ENCODE results near the gene RNU1-3.
"Not testable (repeated sequence)": the region's sequence is repeated elsewhere in the genome, so short reads cannot be mapped to it uniquely, and the experiment has no call there.

Gene RNU1-3

GRCh38 chr1:16666502-16667413, at the start of gene RNU1-3:
RNU1-3 (minus strand) TSS chr1:16666948.
- ATAC-seq (ENCODE audit: low read depth) = peak; percentile 94
- not testable (repeated sequence) for H3K36me3 Mint-ChIP-seq; H3K4me1 Mint-ChIP-seq; H3K27ac Mint-ChIP-seq; H3K27me3 Mint-ChIP-seq; H3K9me3 Mint-ChIP-seq; DNase-seq (ENCODE audit: low spot score in 2 of 2); H3K4me3 Mint-ChIP-seq

GRCh38 chr1:16713480-16713879, 46.7 kb upstream of the RNU1-3 start:
- DNase-seq (ENCODE audit: low spot score in 2 of 2); H3K4me3 Mint-ChIP-seq; ATAC-seq (ENCODE audit: low read depth); H3K36me3 Mint-ChIP-seq; H3K4me1 Mint-ChIP-seq; H3K27ac Mint-ChIP-seq; H3K9me3 Mint-ChIP-seq; H3K27me3 Mint-ChIP-seq: not testable (repeated sequence)

GRCh38 chr1:16712984-16713383, 46.2 kb upstream of the RNU1-3 start:
- not testable (repeated sequence) for H3K4me1 Mint-ChIP-seq; H3K4me3 Mint-ChIP-seq; H3K36me3 Mint-ChIP-seq; H3K9me3 Mint-ChIP-seq; H3K27ac Mint-ChIP-seq; ATAC-seq (ENCODE audit: low read depth); DNase-seq (ENCODE audit: low spot score in 2 of 2); H3K27me3 Mint-ChIP-seq

GRCh38 chr1:16712582-16712981, 45.8 kb upstream of the RNU1-3 start:
- not testable (repeated sequence) for H3K4me1 Mint-ChIP-seq; H3K4me3 Mint-ChIP-seq; H3K36me3 Mint-ChIP-seq; ATAC-seq (ENCODE audit: low read depth); H3K27me3 Mint-ChIP-seq; H3K27ac Mint-ChIP-seq; H3K9me3 Mint-ChIP-seq
- peak in 1 of 2 donors; percentile 10 for DNase-seq (ENCODE audit: low spot score in 2 of 2)

GRCh38 chr1:16712131-16712530, 45.4 kb upstream of the RNU1-3 start:
- not testable (repeated sequence) for H3K9me3 Mint-ChIP-seq; H3K27me3 Mint-ChIP-seq; H3K36me3 Mint-ChIP-seq; ATAC-seq (ENCODE audit: low read depth); H3K4me1 Mint-ChIP-seq; H3K4me3 Mint-ChIP-seq; H3K27ac Mint-ChIP-seq
- DNase-seq (ENCODE audit: low spot score in 2 of 2) = peak in 1 of 2 donors; percentile 19

GRCh38 chr1:16710618-16711017, 43.9 kb upstream of the RNU1-3 start:
- ATAC-seq (ENCODE audit: low read depth); H3K4me3 Mint-ChIP-seq: not testable (repeated sequence)

GRCh38 chr1:16709659-16710087, 42.9 kb upstream of the RNU1-3 start:
- ATAC-seq (ENCODE audit: low read depth) (peak; percentile 80), DNase-seq (ENCODE audit: low spot score in 2 of 2) (peak in 1 of 2 donors; percentile 93)
- not testable (repeated sequence) for H3K4me1 Mint-ChIP-seq, H3K36me3 Mint-ChIP-seq, H3K27me3 Mint-ChIP-seq, H3K27ac Mint-ChIP-seq, H3K9me3 Mint-ChIP-seq, H3K4me3 Mint-ChIP-seq

More at GRCh38 chr1:16710618-16711017, 43.9 kb upstream of the RNU1-3 start:
- H3K27ac Mint-ChIP-seq, H3K9me3 Mint-ChIP-seq, H3K27me3 Mint-ChIP-seq, H3K4me1 Mint-ChIP-seq, H3K36me3 Mint-ChIP-seq: not testable (repeated sequence)
- peak in 1 of 2 donors; percentile 14 for DNase-seq (ENCODE audit: low spot score in 2 of 2)

GRCh38 chr1:16708704-16709103, 42.0 kb upstream of the RNU1-3 start:
- DNase-seq (ENCODE audit: low spot score in 2 of 2) = not testable (repeated sequence)

GRCh38 chr1:16707130-16708093, 40.7 kb upstream of the RNU1-3 start:
- ATAC-seq (ENCODE audit: low read depth) = peak; percentile 46
- DNase-seq (ENCODE audit: low spot score in 2 of 2); H3K4me1 Mint-ChIP-seq; H3K27me3 Mint-ChIP-seq; H3K36me3 Mint-ChIP-seq; H3K27ac Mint-ChIP-seq; H3K9me3 Mint-ChIP-seq: not testable (repeated sequence)
- H3K4me3 Mint-ChIP-seq = peak overlapping the region; percentile 62

More at GRCh38 chr1:16708704-16709103, 42.0 kb upstream of the RNU1-3 start:
- not testable (repeated sequence) for ATAC-seq (ENCODE audit: low read depth); H3K4me1 Mint-ChIP-seq; H3K27ac Mint-ChIP-seq; H3K4me3 Mint-ChIP-seq; H3K9me3 Mint-ChIP-seq; H3K27me3 Mint-ChIP-seq; H3K36me3 Mint-ChIP-seq

GRCh38 chr1:16706302-16706701, 39.6 kb upstream of the RNU1-3 start:
- ATAC-seq (ENCODE audit: low read depth); H3K36me3 Mint-ChIP-seq; H3K27ac Mint-ChIP-seq; H3K9me3 Mint-ChIP-seq; H3K27me3 Mint-ChIP-seq; H3K4me1 Mint-ChIP-seq; H3K4me3 Mint-ChIP-seq: not testable (repeated sequence)
- peak in 1 of 2 donors; percentile 10 for DNase-seq (ENCODE audit: low spot score in 2 of 2)

- not testable (repeated sequence) for H3K4me1 Mint-ChIP-seq; H3K27ac Mint-ChIP-seq; H3K36me3 Mint-ChIP-seq; H3K4me3 Mint-ChIP-seq; ATAC-seq (ENCODE audit: low read depth); H3K27me3 Mint-ChIP-seq; H3K9me3 Mint-ChIP-seq
- DNase-seq (ENCODE audit: low spot score in 2 of 2) = peak in 1 of 2 donors; percentile 18
These were observed 37.9 kb upstream of the RNU1-3 start for GRCh38 chr1:16704502-16705100.

- H3K27ac Mint-ChIP-seq; H3K9me3 Mint-ChIP-seq; ATAC-seq (ENCODE audit: low read depth); H3K4me1 Mint-ChIP-seq; H3K27me3 Mint-ChIP-seq; H3K4me3 Mint-ChIP-seq; H3K36me3 Mint-ChIP-seq; DNase-seq (ENCODE audit: low spot score in 2 of 2): not testable (repeated sequence)
These were observed 37.3 kb upstream of the RNU1-3 start for GRCh38 chr1:16704076-16704475.

- DNase-seq (ENCODE audit: low spot score in 2 of 2); H3K27me3 Mint-ChIP-seq; H3K36me3 Mint-ChIP-seq; H3K27ac Mint-ChIP-seq; H3K9me3 Mint-ChIP-seq; H3K4me3 Mint-ChIP-seq; ATAC-seq (ENCODE audit: low read depth); H3K4me1 Mint-ChIP-seq: not testable (repeated sequence)
These were observed 36.9 kb upstream of the RNU1-3 start for GRCh38 chr1:16703602-16704001.

GRCh38 chr1:16703141-16703540, 36.4 kb upstream of the RNU1-3 start:
- not testable (repeated sequence) for H3K9me3 Mint-ChIP-seq; H3K36me3 Mint-ChIP-seq; H3K27ac Mint-ChIP-seq; H3K4me3 Mint-ChIP-seq; H3K4me1 Mint-ChIP-seq; H3K27me3 Mint-ChIP-seq; DNase-seq (ENCODE audit: low spot score in 2 of 2)
- peak; percentile 35 for ATAC-seq (ENCODE audit: low read depth)
